GM12891 (cell line): ENCODE measurements around the gene PDZRN3.
A peak's percentile ranks its signal among the peaks of the same experiment; 100 is the strongest.

Experiments
- DNase-seq: peaks from one replicate; pipeline ENCODE4 v3.0.0; 2011; ENCODE audit warnings: low spot score; ENCODE audit not compliant: insufficient read length
- FAIRE-seq: peaks from 2 replicates; lab custom pipeline; 2011; peaks lifted over from hg19 to GRCh38; lab: Jason Lieb, UNC
- PAX5 ChIP-seq: IDR thresholded peaks from 2 replicates; pipeline ENCODE4 v1.6.1; 2011; ENCODE audit warnings: low read length, moderate library complexity, mild to moderate bottlenecking; ENCODE audit not compliant: insufficient read depth, severe bottlenecking
- POLR2A ChIP-seq: IDR thresholded peaks from 2 replicates; pipeline ENCODE4 v1.6.1; 2011; ENCODE audit warnings: low read depth, low read length, control low read depth
- POLR2AphosphoS5 ChIP-seq: IDR thresholded peaks from 2 replicates; pipeline ENCODE4 v1.6.1; 2011; ENCODE audit warnings: low read depth, low read length, control low read depth
- POU2F2 ChIP-seq: IDR thresholded peaks from 2 replicates; pipeline ENCODE4 v1.6.1; 2011; ENCODE audit warnings: low read depth, mild to moderate bottlenecking, control low read depth, low read length, moderate library complexity
- SPI1 ChIP-seq: IDR thresholded peaks from 2 replicates; pipeline ENCODE4 v1.6.1; 2011; ENCODE audit warnings: low read depth, low read length, control low read depth
- TAF1 ChIP-seq: IDR thresholded peaks from 2 replicates; pipeline ENCODE4 v1.6.1; 2011; ENCODE audit warnings: low read depth, low read length, control low read depth

PDZRN3 gene

GRCh38 chr3:73435055-73435454 lies 189.7 kb downstream of the PDZRN3 start:
- no peak for FAIRE-seq
- DNase-seq: no peak
- TF ChIP-seq POLR2A (no peak), TAF1 (no peak)

- DNase-seq: no peak
- FAIRE-seq: no peak
- TF ChIP-seq POU2F2 (no peak), POLR2A (no peak), TAF1 (no peak), POLR2AphosphoS5 (no peak), PAX5 (no peak), SPI1 (no peak)
These were observed 191.1 kb downstream of the PDZRN3 start for GRCh38 chr3:73433687-73434086.

DNA sequence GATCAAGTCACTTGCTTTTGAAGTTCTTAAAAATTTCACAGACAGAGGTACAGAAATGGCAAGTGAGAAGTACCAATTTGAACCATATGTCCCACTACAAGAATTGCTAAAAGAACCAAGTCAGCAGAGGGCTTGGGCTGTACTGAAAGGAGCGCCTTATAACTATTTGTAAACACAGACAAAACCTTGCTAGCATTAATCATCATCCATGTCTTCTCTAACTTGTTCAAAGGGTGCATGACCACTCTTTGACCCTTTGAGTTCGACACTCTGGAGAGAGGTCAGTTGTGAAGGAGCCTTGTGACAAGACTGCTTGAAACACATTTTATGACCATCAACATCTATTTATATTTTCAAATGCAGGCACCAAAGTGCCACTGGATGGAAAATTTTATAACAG lies 191.7 kb downstream of the PDZRN3 start:
- FAIRE-seq (no peak), DNase-seq (no peak)
- TF ChIP-seq PAX5 (no peak), TAF1 (no peak), POLR2AphosphoS5 (no peak), POLR2A (no peak), POU2F2 (no peak), SPI1 (no peak)

DNA sequence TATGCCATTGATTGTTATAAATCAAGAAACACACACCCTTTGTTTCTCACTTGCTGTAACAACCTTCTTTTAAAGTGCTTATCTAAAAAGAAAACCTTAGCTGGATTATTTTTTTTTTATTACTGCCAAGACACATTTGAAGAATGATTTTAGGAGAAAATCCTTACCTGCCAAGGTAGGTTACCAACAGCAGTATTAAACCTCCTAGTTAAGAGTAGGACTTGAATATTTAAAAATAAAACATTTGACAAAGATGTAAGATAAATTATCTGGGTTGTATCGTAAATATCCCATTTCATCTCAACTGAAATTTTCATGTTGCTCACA lies 192.1 kb downstream of the PDZRN3 start:
- DNase-seq (no peak), FAIRE-seq (no peak)
- TF ChIP-seq SPI1 (no peak), POLR2AphosphoS5 (no peak), PAX5 (no peak), POLR2A (no peak), TAF1 (no peak), POU2F2 (no peak)

DNA sequence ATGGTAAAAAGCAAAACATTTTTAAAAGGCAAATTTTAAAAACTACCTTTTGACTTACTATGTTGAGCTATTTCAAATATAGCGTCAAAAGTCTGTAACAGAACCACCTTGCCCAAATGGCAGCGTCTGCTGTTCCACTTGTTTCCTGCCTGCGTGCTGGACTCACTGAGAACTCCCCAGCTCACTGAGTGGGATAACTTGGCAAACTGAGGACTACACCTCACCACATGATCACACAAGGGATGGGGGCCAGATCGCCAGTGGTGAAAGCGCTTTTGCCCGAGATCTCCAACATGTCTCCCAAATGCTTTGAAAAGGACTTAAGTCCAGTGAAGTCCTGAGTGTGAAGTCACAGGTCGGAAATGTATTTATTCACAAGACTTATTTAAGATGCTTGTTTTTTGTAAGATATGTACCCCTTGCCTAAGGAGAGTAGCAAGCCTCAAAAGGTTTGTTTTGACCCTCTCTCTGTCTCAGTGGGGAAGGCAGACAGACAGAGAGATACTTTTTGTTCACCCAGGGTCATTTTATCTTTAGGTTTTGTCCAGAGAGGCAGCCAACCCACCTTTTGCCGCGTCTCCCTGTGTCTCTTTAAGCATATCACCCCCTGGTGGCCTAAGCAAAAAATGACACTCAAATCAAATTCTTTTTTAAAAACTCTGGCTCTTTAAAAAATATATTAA lies 192.6 kb downstream of the PDZRN3 start:
- no peak for FAIRE-seq
- DNase-seq: peak; percentile 27
- TF ChIP-seq POLR2AphosphoS5 (no peak), PAX5 (no peak), POU2F2 (no peak), SPI1 (no peak), TAF1 (no peak)

- FAIRE-seq: no peak
- no peak for TF ChIP-seq SPI1
- no peak for TF ChIP-seq TAF1
- no peak for TF ChIP-seq PAX5
- no peak for TF ChIP-seq POLR2A
- TF ChIP-seq POU2F2: no peak
- no peak for TF ChIP-seq POLR2AphosphoS5
- no peak for DNase-seq
These were observed 193.4 kb downstream of the PDZRN3 start for GRCh38 chr3:73431183-73431900.

DNA sequence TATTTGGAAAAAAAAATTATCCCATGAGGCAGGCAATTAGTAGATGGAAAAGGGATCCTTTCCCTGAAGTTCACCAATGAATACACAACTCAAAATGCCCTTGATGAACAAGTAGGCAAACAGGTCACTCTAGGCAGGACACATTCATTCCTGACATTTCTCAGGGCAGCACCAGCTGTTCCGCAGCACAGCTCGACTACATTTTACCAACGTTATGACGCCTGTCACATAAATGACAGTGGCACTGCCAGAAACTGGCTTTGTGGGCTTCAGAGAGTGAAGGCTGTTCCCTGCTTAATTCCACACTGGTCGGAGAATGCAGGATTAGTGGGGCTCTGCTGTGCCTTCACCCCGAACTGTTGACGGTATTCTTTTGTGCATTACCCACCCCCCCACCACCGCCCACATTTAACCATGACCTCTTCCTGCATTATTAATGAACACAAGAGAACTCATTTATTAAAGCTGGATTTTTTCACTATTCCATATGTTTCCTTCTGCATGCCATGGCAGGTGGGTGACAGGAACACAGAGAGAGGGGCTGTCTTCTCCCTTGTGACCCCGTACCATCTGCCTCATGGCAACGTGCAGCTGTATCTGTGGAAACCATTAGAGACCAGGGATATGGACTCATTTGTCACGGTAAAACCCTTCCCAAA lies 197.6 kb downstream of the PDZRN3 start:
- DNase-seq (no peak), FAIRE-seq (no peak)
- no peak for TF ChIP-seq POLR2AphosphoS5
- TF ChIP-seq POLR2A: no peak
- TF ChIP-seq TAF1: no peak
- no peak for TF ChIP-seq POU2F2
- no peak for TF ChIP-seq SPI1
- TF ChIP-seq PAX5: no peak

DNA sequence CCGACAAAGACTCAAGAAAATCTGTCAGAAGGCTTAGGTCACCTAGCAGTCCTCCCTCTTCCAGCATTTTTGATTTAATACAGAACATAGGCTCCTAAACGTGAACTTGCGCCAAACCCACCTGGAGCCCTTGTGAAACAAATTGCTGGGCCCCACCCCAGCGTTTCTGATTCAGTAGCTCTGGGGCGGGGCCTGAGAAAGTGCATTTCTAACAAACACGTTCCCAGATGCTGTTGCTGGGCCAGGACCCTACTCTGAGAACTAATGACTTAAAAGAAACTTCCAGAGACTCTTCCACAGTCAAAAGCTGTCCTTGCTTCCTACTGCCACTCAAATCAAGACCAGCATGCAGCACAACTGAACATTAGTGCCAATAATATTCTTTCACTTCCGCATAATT lies 198.1 kb downstream of the PDZRN3 start:
- 0 out of 2 replicates have a peak, but pooled peaks have one; percentile 4 for TF ChIP-seq SPI1
- no peak for TF ChIP-seq POU2F2
- FAIRE-seq (no peak), DNase-seq (no peak)

GRCh38 chr3:73423116-73423515 lies 201.6 kb downstream of the PDZRN3 start:
- DNase-seq: no peak
- no peak for FAIRE-seq
- TF ChIP-seq POU2F2 (no peak), POLR2A (no peak), SPI1 (no peak), POLR2AphosphoS5 (no peak), PAX5 (no peak), TAF1 (no peak)

DNA sequence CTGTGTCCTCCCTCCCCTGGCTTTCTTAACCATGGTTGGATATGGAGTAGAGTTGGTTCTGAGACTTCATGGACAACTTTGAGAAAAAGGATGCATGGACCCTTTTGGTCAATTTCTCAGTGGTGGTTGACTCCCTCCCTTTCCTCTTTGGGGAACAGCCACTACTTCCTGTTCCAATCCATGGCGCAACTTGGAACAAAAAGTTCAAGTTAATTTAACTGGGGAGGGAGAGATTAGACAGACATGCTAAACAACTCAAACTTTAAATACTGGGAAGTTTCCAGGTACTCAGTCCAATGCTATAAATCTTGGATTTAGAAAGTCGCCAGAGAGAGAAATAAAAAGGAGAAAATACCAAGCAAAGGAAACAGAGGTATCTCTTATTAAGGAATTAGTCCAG lies 202.2 kb downstream of the PDZRN3 start:
- DNase-seq: no peak
- no peak for FAIRE-seq
- TF ChIP-seq SPI1: no peak
- TF ChIP-seq POLR2AphosphoS5: no peak
- no peak for TF ChIP-seq PAX5
- no peak for TF ChIP-seq TAF1
- TF ChIP-seq POU2F2: no peak
- TF ChIP-seq POLR2A: no peak
